Keratinocyte (primary cell): Measurements from ENCODE around the gene CFAP58.

Source experiments
- CTCF ChIP-seq, 3 experiments: IDR thresholded peaks in 1 of 3; conservative IDR thresholded peaks in 1 of 3; optimal IDR thresholded peaks in 1 of 3; 2 replicates in 2 of 3; 3 replicates in 1 of 3; pipeline versions ENCODE3 to v1.5.1; 2011; ENCODE audit warnings: low read length in 3 of 3, mild to moderate bottlenecking in 3 of 3, moderate library complexity in 2 of 3, control low read depth in 1 of 3, inconsistent platforms in 1 of 3; ENCODE audit not compliant: insufficient read depth in 2 of 3; ENCODE audit errors: extremely low read depth in 1 of 3
- EZH2 ChIP-seq: IDR thresholded peaks from one replicate; pipeline ENCODE4 v1.6.1; 2012; ENCODE audit warnings: inconsistent platforms, mild to moderate bottlenecking, low read length, moderate library complexity

- no peak for TF ChIP-seq CTCF (optimal IDR thresholded peaks at IDR 0.05 in 1 of 3, IDR thresholded peaks at IDR 0.05 in 1 of 3, conservative IDR thresholded peaks at IDR 0.05 in 1 of 3; ENCODE audit: extremely low read depth in 1 of 3, insufficient read depth in 2 of 3, low read length in 3 of 3)
- TF ChIP-seq EZH2: no peak
These were observed 28.7 kb upstream of the CFAP58 start for GRCh38 chr10:104324931-104325330.
